GM12878 (cell line): Measurements from ENCODE around the gene MYO16. TPM values are rescaled to one million over a fixed set of nuclear protein-coding genes. Genes with fewer than 3 reads are reported as not detected.

Experiments used
- ATAC-seq: fragments of 200-7000 bp; cut with Tn5 transposase; 3 replicates; pipeline ENCODE4 v1.9.1; 2020; ENCODE audit warnings: mild to moderate bottlenecking, moderate library complexity
- BruUV-seq: library from RNA; stranded (reverse); fragments of 400-500 nt; replicated peaks from 2 replicates; lab custom pipeline; 2021; lab: Mats Ljungman, UMichigan
- CTCF ChIA-PET: fragments of 300-600 bp; sonication (Branson Sonifier 250); formaldehyde crosslinking; extraction: SDS; loops from one replicate; lab custom pipeline; 2021; ENCODE audit warnings: inconsistent platforms; lab: Yijun Ruan, JAX
- POLR2A ChIA-PET: fragments of 350-600 bp; formaldehyde crosslinking; extraction: SDS; loops from one replicate; lab custom pipeline; 2021; ENCODE audit warnings: inconsistent platforms; lab: Charles Lee
- RAD21 ChIA-PET: fragments of 300-600 bp; sonication (Branson Sonifier 250); formaldehyde crosslinking; loops from one replicate; lab custom pipeline; 2023; ENCODE audit warnings: antibody characterized with exemption; ENCODE audit not compliant: unreplicated experiment; lab: Charles Lee
- SMC1A ChIA-PET: fragments of 300-600 bp; sonication (Branson Sonifier 250); formaldehyde crosslinking; loops from one replicate; lab custom pipeline; 2023; ENCODE audit not compliant: unreplicated experiment, uncharacterized antibody; lab: Charles Lee
- DNase-seq: peaks from one replicate; pipeline ENCODE4 v3.0.0-alpha.2; 2011; ENCODE audit warnings: low read depth, low spot score
- FAIRE-seq: peaks from 3 replicates; lab custom pipeline; 2011; peaks lifted over from hg19 to GRCh38; lab: Jason Lieb, UNC
- H2AFZ ChIP-seq: 2 replicates; pipeline ENCODE4 v1.6.0; 2011; ENCODE audit warnings: low read depth, low read length, control low read depth; ENCODE audit not compliant: control insufficient read depth
- H3K27ac ChIP-seq: 2 replicates; pipeline ENCODE4 v1.5.1; 2011; ENCODE audit warnings: control low read depth; ENCODE audit not compliant: control insufficient read depth, insufficient read depth
- H3K27me3 ChIP-seq, 2 experiments: replicated peaks in 1 of 2; 2 replicates each; pipeline versions ENCODE4 v1.6.0 to v1.6.1; 2011; ENCODE audit warnings: low read length in 1 of 2; ENCODE audit not compliant: control insufficient read depth in 2 of 2, insufficient read depth in 2 of 2
- H3K36me3 ChIP-seq, 2 experiments: 2 replicates each; pipeline ENCODE4 v1.5.1; 2011; ENCODE audit warnings: low read length in 1 of 2; ENCODE audit not compliant: control insufficient read depth in 2 of 2, insufficient read depth in 2 of 2
- H3K4me1 ChIP-seq: 2 replicates; pipeline ENCODE4 v1.6.1; 2011; ENCODE audit warnings: mild to moderate bottlenecking, low read length, moderate library complexity, mixed read lengths; ENCODE audit not compliant: control insufficient read depth, insufficient read depth
- H3K4me2 ChIP-seq: 2 replicates; pipeline ENCODE4 v1.6.0; 2011; ENCODE audit warnings: control low read depth; ENCODE audit not compliant: control insufficient read depth, insufficient read depth
- H3K4me3 ChIP-seq: fragments of 200-600 bp; sonication (generic); 2 replicates; pipeline ENCODE4 v1.5.1; 2016
- H3K79me2 ChIP-seq: 2 replicates; pipeline ENCODE4 v1.6.0; 2011; ENCODE audit warnings: low read length; ENCODE audit not compliant: control insufficient read depth, insufficient read depth
- H3K9ac ChIP-seq: 2 replicates; pipeline ENCODE4 v1.8.0; 2011; ENCODE audit warnings: low read length, control low read depth, mixed read lengths; ENCODE audit not compliant: control insufficient read depth, insufficient read depth
- H3K9me3 ChIP-seq: replicated peaks from 3 replicates; pipeline ENCODE4 v1.5.1; 2011; ENCODE audit warnings: mild to moderate bottlenecking, low read length; ENCODE audit not compliant: control insufficient read depth, insufficient read depth
- H4K20me1 ChIP-seq: 2 replicates; pipeline ENCODE4 v1.6.0; 2011; ENCODE audit not compliant: control insufficient read depth, insufficient read depth
- CBX3 ChIP-seq: fragments of 200-600 bp; sonication (generic); IDR thresholded peaks from 2 replicates; pipeline ENCODE4 v1.6.1; 2016; ENCODE audit warnings: low read depth, borderline replicate concordance
- CTCF ChIP-seq, 3 experiments: IDR thresholded peaks in 2 of 3; conservative IDR thresholded peaks in 1 of 3; 2 replicates each; pipeline ENCODE4 v1.5.1; 2011; ENCODE audit warnings: low read depth in 3 of 3, low read length in 3 of 3, mild to moderate bottlenecking in 3 of 3, control low read depth in 2 of 3, moderate library complexity in 2 of 3, inconsistent platforms in 1 of 3, mixed read lengths in 1 of 3; ENCODE audit not compliant: control insufficient read depth in 2 of 3, insufficient read depth in 1 of 3; ENCODE audit errors: extremely low read depth in 1 of 3
- JUNB ChIP-seq: IDR thresholded peaks from 2 replicates; pipeline ENCODE4 v1.6.1; 2016; ENCODE audit warnings: antibody characterized with exemption, mild to moderate bottlenecking
- JUND ChIP-seq: IDR thresholded peaks from 2 replicates; pipeline ENCODE4 v1.6.1; 2012; ENCODE audit warnings: low read depth, mild to moderate bottlenecking, low read length, improper control_type of control experiment, moderate library complexity
- SUPT20H ChIP-seq: IDR thresholded peaks from 2 replicates; pipeline ENCODE4 v1.6.1; 2011; ENCODE audit warnings: low read depth, mild to moderate bottlenecking, low read length, moderate library complexity, borderline replicate concordance; ENCODE audit not compliant: control insufficient read depth
- WGBS: methylation state at CpG from one replicate; pipeline ENCODE4 v1.1.6; 2016; ENCODE audit warnings: low lambda C conversion rate; ENCODE audit not compliant: insufficient replicate concordance, insufficient coverage; ENCODE audit errors: missing lambda C conversion rate; 5-methylcytosine and 5-hydroxymethylcytosine counted together
- in situ Hi-C: fragments of 300-500 bp; cut with MboI; formaldehyde crosslinking; loops from 9 replicates; pipeline ENCODE4 v1.14.3; 2018; ENCODE audit warnings: mixed read lengths
- intact Hi-C: fragments of 100-400 bp; cut with micrococcal nuclease; formaldehyde crosslinking; loops from one replicate; pipeline ENCODE4 v1.14.2; 2022; ENCODE audit not compliant: unreplicated experiment
- polyA plus RNA-seq, 11 experiments: library from polyadenylated mRNA; depleted of rRNA in 4 of 11; unstranded in 6 of 11; stranded (reverse) in 5 of 11; fragments of >200 nt; fragmentation: Nextera tagmentation in 4 of 11; fragmentation: Illumina TruSeq in 1 of 11; extraction: Ambion mirVana in 4 of 11; extraction: Trizol in 1 of 11; gene quantifications; 1 replicate in 1 of 11; 2 replicates in 10 of 11; pipeline versions ENCODE4 v1.2.1 to v1.2.3, GENCODE V29; 2011 to 2016; ENCODE audit warnings: inconsistent platforms in 2 of 11, missing spikeins in 2 of 11, low read depth in 1 of 11
- total RNA-seq, 4 experiments: library from RNA; depleted of rRNA in 3 of 4; stranded (reverse); fragments of >200 nt in 3 of 4; fragmentation: Illumina TruSeq in 1 of 4; extraction: Trizol in 1 of 4; gene quantifications; 2 replicates each; pipeline versions ENCODE4 v1.2.1 to v1.2.3, GENCODE V29; 2013 to 2021

The MYO16 gene
- total and polyA plus RNA-seq, 10 of the 15 experiments (the other 5 are each of a cell fraction or from before 2014, with no cell fraction given) = under 0.01 to 1.7 (median 0.05) TPM; not detected in 4

- TF ChIP-seq CTCF (IDR thresholded peaks at IDR 0.05 in 2 of 3, conservative IDR thresholded peaks at IDR 0.05 in 1 of 3; ENCODE audit: control insufficient read depth in 2 of 3, extremely low read depth in 1 of 3, insufficient read depth in 1 of 3, low read depth in 3 of 3, low read length in 3 of 3) (peak in 1 of 3 experiments; percentile 19; a peak in 1 of 6 replicates), JUNB (no peak)
- Histone ChIP-seq H3K27ac (no peak overlapping the region), H3K4me2 (no peak overlapping the region), H3K27me3 (no peaks in the 10 kb centered on the region), H4K20me1 (no peaks in the 10 kb centered on the region), H3K9ac (no peak overlapping the region), H2AFZ (no peak overlapping the region), H3K4me3 (no peak overlapping the region), H3K79me2 (no peaks in the 10 kb centered on the region), H3K36me3 (no peaks in the 10 kb centered on the region), H3K9me3 (no peaks in the 10 kb centered on the region), H3K4me1 (no peaks in the 10 kb centered on the region)
- in situ Hi-C loops (no loop called here), intact Hi-C loops (no loop called here)
- ChIA-PET SMC1A (interaction anchor here (0.7 to 2.6 kb wide), 7 partner anchors 9 to 51 kb away, joined by 3 to 12 read pairs (median 4); no protein-coding TSS in a partner anchor), POLR2A (no interaction called here), CTCF (interaction anchor here (2.0 kb wide), 1 partner anchor 12 kb away, joined by 5 read pairs; no protein-coding TSS in a partner anchor), RAD21 (interaction anchor here (0.7 to 1.2 kb wide), 2 partner anchors 35 to 913 kb away, joined by 3 read pairs; no protein-coding TSS in a partner anchor)
- FAIRE-seq (no peak), DNase-seq (no peak), ATAC-seq (no peak)
- no TSS peak for BruUV-seq
- 25% methylated on average over 9 of the region's 9 CpGs for WGBS
These were observed 567.5 kb downstream of the MYO16 start for GRCh38 chr13:109196948-109197347.

GRCh38 chr13:109198585-109198984 is 569.2 kb downstream of the MYO16 start:
- no peak for DNase-seq
- in situ Hi-C loops = no loop called here
- no peak for FAIRE-seq
- no peaks in the 10 kb centered on the region for H3K36me3 ChIP-seq
- no TSS peak for BruUV-seq
- H2AFZ ChIP-seq = no peak overlapping the region
- CTCF ChIA-PET = interaction anchor here (0.7 to 2.0 kb wide), 5 partner anchors 11 to 52 kb away, joined by 3 to 5 read pairs (median 3); no protein-coding TSS in a partner anchor
- RAD21 ChIA-PET = no interaction called here
- SMC1A ChIA-PET = interaction anchor here (1.3 to 1.9 kb wide), 6 partner anchors 12 to 111 kb away, joined by 3 to 9 read pairs (median 3); no protein-coding TSS in a partner anchor
- 28% methylated on average over 3 of the region's 3 CpGs for WGBS
- no peak overlapping the region for H3K4me2 ChIP-seq
- H3K9ac ChIP-seq = no peak overlapping the region
- no peak for ATAC-seq
- H3K27me3 ChIP-seq = no peaks in the 10 kb centered on the region
- no peaks in the 10 kb centered on the region for H3K4me1 ChIP-seq
- H3K9me3 ChIP-seq = no peaks in the 10 kb centered on the region
- H3K27ac ChIP-seq = no peak overlapping the region
- POLR2A ChIA-PET = no interaction called here
- H4K20me1 ChIP-seq = no peaks in the 10 kb centered on the region
- H3K79me2 ChIP-seq = no peaks in the 10 kb centered on the region
- TF ChIP-seq CBX3 = no peak
- no peak for TF ChIP-seq JUND
- no peak for TF ChIP-seq SUPT20H
- no peak overlapping the region for H3K4me3 ChIP-seq
- intact Hi-C loops = no loop called here
